Parathyroid adenoma (tissue), 2 donors: ENCODE data around the gene SERHL2.
"Not testable (repeated sequence)": the region's sequence is repeated elsewhere in the genome, so short reads cannot be mapped to it uniquely, and the experiment has no call there.

ENCODE experiments used
- H2AFZ ChIP-seq: fragments of 300-600 bp; sonication (generic); one replicate; pipeline ENCODE4 v1.7.0; 2017; ENCODE audit warnings: antibody characterized with exemption, mild to moderate bottlenecking
- H3K27ac ChIP-seq: fragments of 300-600 bp; sonication (generic); one replicate; pipeline ENCODE4 v1.7.0; 2017
- H3K27me3 ChIP-seq: fragments of 300-600 bp; sonication (generic); one replicate; pipeline ENCODE4 v1.7.0; 2017; ENCODE audit warnings: low read length; ENCODE audit not compliant: control insufficient read depth, insufficient read depth
- H3K36me3 ChIP-seq: fragments of 300-600 bp; sonication (generic); one replicate; pipeline ENCODE4 v1.7.0; 2017; ENCODE audit warnings: low read length; ENCODE audit not compliant: control insufficient read depth, insufficient read depth
- H3K4me1 ChIP-seq: fragments of 300-600 bp; sonication (generic); one replicate; pipeline ENCODE4 v1.7.0; 2017; ENCODE audit warnings: control low read depth
- H3K4me2 ChIP-seq: fragments of 300-600 bp; sonication (generic); one replicate; pipeline ENCODE4 v1.7.0; 2017; ENCODE audit warnings: low read length
- H3K4me3 ChIP-seq: fragments of 300-600 bp; sonication (generic); one replicate; pipeline ENCODE4 v1.7.0; 2017; ENCODE audit warnings: low read depth, low read length
- H3K79me2 ChIP-seq: fragments of 300-600 bp; sonication (generic); one replicate; pipeline ENCODE4 v1.7.0; 2017; ENCODE audit warnings: control low read depth
- H3K9ac ChIP-seq: fragments of 300-600 bp; sonication (generic); one replicate; pipeline ENCODE4 v1.7.0; 2017; ENCODE audit warnings: mild to moderate bottlenecking
- H3K9me3 ChIP-seq: fragments of 300-600 bp; sonication (generic); one replicate; pipeline ENCODE4 v1.7.0; 2017; ENCODE audit warnings: low read length; ENCODE audit not compliant: control insufficient read depth
- TF ChIP-seq, protein P1 (sequence below): fragments of 300-600 bp; sonication (generic); IDR thresholded peaks from one replicate; pipeline ENCODE4 v1.7.0; 2017; ENCODE audit warnings: antibody characterized with exemption, mild to moderate bottlenecking
- donor health status: primary hyperparathyroidism.

SERHL2 gene

DNA sequence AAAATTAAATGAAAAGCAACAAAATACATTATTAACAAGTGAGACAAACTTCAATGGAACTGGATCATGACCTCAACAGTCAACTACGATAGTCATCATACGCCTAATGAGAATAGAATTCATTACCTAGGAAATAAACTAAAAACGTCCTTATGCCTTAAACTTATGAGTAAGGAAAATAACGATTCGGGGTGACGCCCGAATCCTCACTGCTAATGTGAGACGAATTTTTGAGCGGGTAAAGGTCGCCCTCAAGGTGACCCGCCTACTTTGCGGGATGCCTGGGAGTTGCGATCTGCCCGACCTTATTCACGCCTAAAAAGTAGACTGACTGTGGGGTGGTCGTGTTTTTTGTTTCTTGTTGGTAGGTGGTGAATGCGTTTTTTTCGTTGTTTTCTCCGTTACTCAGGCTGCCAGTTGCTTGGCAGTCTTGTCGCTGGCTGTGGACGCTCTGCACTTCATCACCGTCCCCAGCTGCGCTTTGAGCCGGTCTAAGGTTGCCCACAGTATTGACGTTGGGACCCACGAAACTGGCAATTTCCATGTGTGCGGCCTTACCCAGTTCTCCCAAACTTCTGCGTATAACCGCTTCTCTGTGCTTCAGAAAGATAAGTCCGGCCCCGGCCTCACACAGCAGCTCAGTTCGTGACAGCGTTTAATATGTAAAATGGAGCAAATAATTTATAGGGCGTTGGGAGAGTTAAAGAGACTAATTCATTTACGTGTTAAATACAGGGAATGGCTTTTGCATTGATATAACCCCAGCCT lies 61.5 kb downstream of the SERHL2 start:
- H3K27ac ChIP-seq, result peak overlapping the region; percentile 99
- peaks cover 3% of the 10 kb centered on the region for H3K4me1 ChIP-seq
- H3K4me3 ChIP-seq, result peak overlapping the region; percentile 83
- H3K36me3 ChIP-seq, result no peaks in the 10 kb centered on the region
- H3K9me3 ChIP-seq, result no peaks in the 10 kb centered on the region
- H3K9ac ChIP-seq, result peak overlapping the region; percentile 67
- peaks cover 28% of the 10 kb centered on the region for H3K79me2 ChIP-seq
- H2AFZ ChIP-seq, result peak overlapping the region; percentile 35
- TF ChIP-seq, protein P1, sequence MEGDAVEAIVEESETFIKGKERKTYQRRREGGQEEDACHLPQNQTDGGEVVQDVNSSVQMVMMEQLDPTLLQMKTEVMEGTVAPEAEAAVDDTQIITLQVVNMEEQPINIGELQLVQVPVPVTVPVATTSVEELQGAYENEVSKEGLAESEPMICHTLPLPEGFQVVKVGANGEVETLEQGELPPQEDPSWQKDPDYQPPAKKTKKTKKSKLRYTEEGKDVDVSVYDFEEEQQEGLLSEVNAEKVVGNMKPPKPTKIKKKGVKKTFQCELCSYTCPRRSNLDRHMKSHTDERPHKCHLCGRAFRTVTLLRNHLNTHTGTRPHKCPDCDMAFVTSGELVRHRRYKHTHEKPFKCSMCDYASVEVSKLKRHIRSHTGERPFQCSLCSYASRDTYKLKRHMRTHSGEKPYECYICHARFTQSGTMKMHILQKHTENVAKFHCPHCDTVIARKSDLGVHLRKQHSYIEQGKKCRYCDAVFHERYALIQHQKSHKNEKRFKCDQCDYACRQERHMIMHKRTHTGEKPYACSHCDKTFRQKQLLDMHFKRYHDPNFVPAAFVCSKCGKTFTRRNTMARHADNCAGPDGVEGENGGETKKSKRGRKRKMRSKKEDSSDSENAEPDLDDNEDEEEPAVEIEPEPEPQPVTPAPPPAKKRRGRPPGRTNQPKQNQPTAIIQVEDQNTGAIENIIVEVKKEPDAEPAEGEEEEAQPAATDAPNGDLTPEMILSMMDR, result no peak
- H3K4me2 ChIP-seq, result peak overlapping the region; percentile 72
- no peaks in the 10 kb centered on the region for H3K27me3 ChIP-seq

DNA sequence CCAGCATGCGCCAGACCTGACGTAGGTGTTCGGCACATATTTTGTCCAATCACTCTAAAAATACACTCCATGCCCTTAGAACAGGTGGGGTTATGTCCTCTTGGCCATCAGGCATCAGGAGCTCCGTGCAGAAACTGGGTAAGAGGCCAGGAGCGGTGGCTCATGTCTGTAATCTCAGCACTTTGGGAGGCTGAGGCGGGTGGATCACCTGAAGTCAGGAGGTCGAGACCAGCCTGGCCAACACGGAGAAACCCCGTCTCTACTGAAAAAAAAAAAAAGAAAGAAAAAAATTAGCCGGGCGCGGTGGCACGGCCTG lies 62.1 kb downstream of the SERHL2 start:
- not testable (repeated sequence) for H3K27me3 ChIP-seq, H3K9me3 ChIP-seq, H3K4me1 ChIP-seq, H3K9ac ChIP-seq, H3K36me3 ChIP-seq
- H3K4me3 ChIP-seq, result peak overlapping the region; percentile 83
- H3K79me2 ChIP-seq, result peaks cover 23% of the 10 kb centered on the region
- H2AFZ ChIP-seq, result peak overlapping the region; percentile 35
- H3K27ac ChIP-seq, result peak overlapping the region; percentile 99
- peak overlapping the region; percentile 72 for H3K4me2 ChIP-seq

DNA sequence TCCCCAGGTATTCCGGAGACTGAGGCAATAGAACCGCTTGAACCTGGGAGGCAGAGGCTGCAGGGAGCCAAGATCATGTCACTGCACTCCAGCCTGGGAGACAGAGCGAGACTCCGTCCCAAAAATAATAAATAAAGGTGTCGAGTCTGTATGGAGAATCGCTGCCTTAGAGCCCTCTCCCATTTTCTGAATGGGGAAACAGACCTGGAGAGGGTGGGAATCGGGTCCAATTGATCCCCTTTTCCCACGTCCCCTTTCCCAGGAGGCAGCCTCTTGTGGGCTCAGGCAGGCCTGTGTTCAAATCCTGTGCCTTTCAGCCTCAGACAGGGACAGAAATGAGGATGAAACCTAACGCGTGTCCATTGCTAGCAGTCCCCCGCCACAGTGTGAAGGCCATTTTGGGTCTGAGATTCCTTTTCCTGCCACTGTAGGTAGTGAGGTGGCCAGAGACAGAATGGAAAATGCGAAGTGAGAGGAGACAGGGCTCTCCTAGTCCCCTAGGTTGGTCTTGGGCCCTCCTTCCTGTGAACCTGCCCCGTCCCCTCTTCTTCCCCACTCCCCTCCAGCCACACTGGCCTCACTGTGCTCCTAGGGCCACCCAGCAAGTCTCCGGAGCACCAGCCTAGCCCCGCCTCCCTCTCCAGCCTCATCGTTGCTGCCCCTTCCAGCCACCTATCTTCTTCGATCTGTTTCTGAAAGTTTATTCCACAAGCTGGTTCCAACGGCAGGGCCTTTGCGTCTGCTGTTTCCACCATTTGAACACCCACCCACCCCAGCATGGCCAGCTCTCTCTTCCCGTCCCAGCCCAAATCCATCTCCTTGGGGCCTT lies 63.6 kb downstream of the SERHL2 start:
- Histone ChIP-seq H3K9ac (no peak overlapping the region), H2AFZ (no peak overlapping the region)

DNA sequence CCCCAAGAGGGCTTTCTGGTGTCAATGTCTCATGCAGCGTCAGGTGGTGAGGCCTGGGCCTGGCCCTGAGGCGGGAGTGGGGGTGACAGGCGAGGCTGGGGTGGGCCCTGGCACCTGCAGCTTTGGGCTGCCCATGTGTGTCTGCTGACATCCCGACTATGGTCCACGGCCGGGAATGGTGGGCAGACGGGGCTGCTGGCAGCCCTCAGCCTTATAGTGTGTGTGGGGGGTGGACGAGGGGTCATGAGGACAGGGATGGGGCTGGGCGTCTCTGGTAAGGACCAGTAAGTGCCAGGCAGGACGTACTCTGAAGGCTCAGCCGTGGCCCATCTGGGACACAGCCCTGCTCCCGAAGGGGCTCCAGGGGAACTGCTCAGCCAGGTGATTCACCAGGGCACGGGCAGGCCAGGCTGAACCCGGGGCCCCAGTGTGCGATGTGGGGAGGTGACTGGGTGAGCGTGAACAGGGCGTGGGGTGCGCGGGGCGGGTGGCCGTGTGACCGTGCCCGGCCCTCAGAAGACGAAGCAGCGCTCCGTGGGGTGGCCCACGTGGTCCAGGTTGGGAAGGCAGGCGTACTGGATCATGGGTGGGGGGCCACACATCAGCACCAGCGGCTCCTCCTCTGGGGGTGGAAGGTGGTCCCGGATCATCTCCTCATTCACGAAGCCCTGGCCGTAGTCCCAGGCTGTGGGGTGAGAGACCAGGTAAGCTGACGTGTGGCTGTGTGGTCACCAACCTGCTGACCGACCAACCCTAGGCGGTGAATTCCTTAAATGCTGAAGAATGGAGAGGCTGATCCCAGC lies 65.7 kb downstream of the SERHL2 start:
- H3K9ac ChIP-seq, result no peak overlapping the region
- no peaks in the 10 kb centered on the region for H3K36me3 ChIP-seq
- H3K27ac ChIP-seq, result no peak overlapping the region
- no peaks in the 10 kb centered on the region for H3K9me3 ChIP-seq
- no peak overlapping the region for H3K4me2 ChIP-seq
- TF ChIP-seq, protein P1, result no peak
- H3K27me3 ChIP-seq, result no peaks in the 10 kb centered on the region
- no peaks in the 10 kb centered on the region for H3K79me2 ChIP-seq
- H3K4me3 ChIP-seq, result no peak overlapping the region
- H3K4me1 ChIP-seq, result no peaks in the 10 kb centered on the region
- H2AFZ ChIP-seq, result no peak overlapping the region

More for the DNA sequence above, 63.6 kb downstream of the SERHL2 start:
- H3K27me3 ChIP-seq, result no peaks in the 10 kb centered on the region
- H3K4me2 ChIP-seq, result no peak overlapping the region
- H3K4me3 ChIP-seq, result no peak overlapping the region
- no peak overlapping the region for H3K27ac ChIP-seq
- TF ChIP-seq, protein P1, result no peak
- H3K4me1 ChIP-seq, result no peaks in the 10 kb centered on the region
- H3K79me2 ChIP-seq, result peaks cover 11% of the 10 kb centered on the region
- no peaks in the 10 kb centered on the region for H3K9me3 ChIP-seq
- H3K36me3 ChIP-seq, result no peaks in the 10 kb centered on the region

DNA sequence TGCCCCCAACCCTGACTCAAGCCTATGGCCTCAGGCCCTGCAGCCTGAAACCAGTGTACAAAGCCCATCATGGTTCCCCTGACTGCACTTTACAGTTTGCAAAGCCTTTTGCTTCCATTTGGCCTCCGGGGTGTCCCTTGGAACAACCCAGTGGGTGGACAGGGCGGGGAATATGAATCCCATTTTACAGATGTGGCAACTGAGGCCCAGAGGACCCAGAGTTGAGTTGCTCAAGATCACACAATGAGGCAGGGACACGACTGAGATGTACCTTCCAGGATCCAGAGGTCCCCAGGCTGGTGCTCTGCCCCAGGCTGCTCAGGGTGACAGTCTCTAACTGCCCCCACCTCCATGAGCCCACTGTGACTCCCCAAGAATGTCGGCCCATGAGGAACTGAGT lies 66.3 kb downstream of the SERHL2 start:
- Histone ChIP-seq H3K9me3 (no peaks in the 10 kb centered on the region), H3K36me3 (no peaks in the 10 kb centered on the region), H3K4me1 (no peaks in the 10 kb centered on the region), H3K9ac (no peak overlapping the region), H3K27me3 (no peaks in the 10 kb centered on the region), H2AFZ (no peak overlapping the region), H3K27ac (no peak overlapping the region), H3K4me2 (no peak overlapping the region), H3K79me2 (no peaks in the 10 kb centered on the region), H3K4me3 (no peak overlapping the region)
- TF ChIP-seq, protein P1, result no peak
